PFSK-1 (cell line): ENCODE measurements around the gene CLEC16A.

ENCODE experiments used
- POLR2AphosphoS5 ChIP-seq: IDR thresholded peaks from 2 replicates; pipeline ENCODE4 v1.6.1; 2012; ENCODE audit warnings: low read depth, mild to moderate bottlenecking, control low read depth, low read length, moderate library complexity
- REST ChIP-seq, 2 experiments: IDR thresholded peaks; 2 replicates each; pipeline versions ENCODE4 v1.6.1 to v1.8.0; 2011 to 2012; ENCODE audit warnings: low read depth in 2 of 2, low read length in 2 of 2, control low read depth in 1 of 2, inconsistent platforms in 1 of 2, mild to moderate bottlenecking in 1 of 2, moderate library complexity in 1 of 2; ENCODE audit not compliant: insufficient read depth in 1 of 2

- TF ChIP-seq POLR2AphosphoS5 (no peak), REST (IDR thresholded peaks at IDR 0.05; ENCODE audit: insufficient read depth in 1 of 2, low read depth in 2 of 2, low read length in 2 of 2) (no peak)
Measured at GRCh38 chr16:11117576-11118211, 173.3 kb downstream of the CLEC16A start.
